Right lobe of liver (tissue), 4 donors: ENCODE data around the gene CLDND2.

Experiments used
- CTCF ChIP-seq, 4 donors: fragments of 200-600 bp in 3 of 4; fragments of 450-650 bp in 1 of 4; IDR thresholded peaks; one replicate each; pipeline versions ENCODE4 v1.5.1 to v1.8.0; 2016 to 2022; ENCODE audit warnings: antibody characterized with exemption in 4 of 4, mild to moderate bottlenecking in 2 of 4
- POLR2A ChIP-seq: fragments of 450-650 bp; IDR thresholded peaks from one replicate; pipeline ENCODE4 v1.6.1; 2017; ENCODE audit warnings: antibody characterized with exemption, mild to moderate bottlenecking
- donor health status: DM: no; HTN: no; CAD: no.
- donor health status: DM: no; HTN: no; CAD: no.
- donor health status: DM: no; HTN: yes; CAD: no.

- TF ChIP-seq CTCF (IDR thresholded peaks at IDR 0.05) (no peak), POLR2A (no peak)
These were observed 30.4 kb upstream of the CLDND2 start for GRCh38 chr19:51399231-51399630.
